CD4-positive, alpha-beta T cell (primary cell): ENCODE data around the gene TXNL4B. TPM values are rescaled to one million over a fixed set of nuclear protein-coding genes. Genes with fewer than 3 reads are reported as not detected.

ENCODE experiments used
- ATAC-seq: fragments of 200-7000 bp; cut with Tn5 transposase; one replicate; pipeline ENCODE4 v1.10.0; 2022; ENCODE audit warnings: mild to moderate bottlenecking; ENCODE audit not compliant: poor library complexity
- CTCF ChIA-PET: fragments of 350-600 bp; sonication (Branson Sonifier 250); formaldehyde crosslinking; loops from one replicate; lab custom pipeline; 2021; ENCODE audit warnings: antibody characterized with exemption, inconsistent platforms; lab: Charles Lee
- POLR2A ChIA-PET: fragments of 350-600 bp; sonication (Branson Sonifier 250); formaldehyde crosslinking; loops from one replicate; lab custom pipeline; 2021; ENCODE audit warnings: antibody characterized with exemption, inconsistent platforms; lab: Charles Lee
- DNase-seq, 14 experiments: peaks; one replicate each; pipeline ENCODE4 v3.0.0-alpha.2; 2013 to 2020; ENCODE audit warnings: mixed read lengths in 2 of 14
- H3K27ac ChIP-seq, 2 donors: one replicate each; pipeline versions ENCODE4 v1.5.1 to v1.7.0; 2013; ENCODE audit warnings: low read length in 2 of 2, low read depth in 1 of 2, mild to moderate bottlenecking in 1 of 2
- H3K27me3 ChIP-seq, 2 experiments: 1 replicate in 1 of 2; 2 replicates in 1 of 2; pipeline versions ENCODE4 v1.6.1 to v1.7.0; 2013; ENCODE audit warnings: low read length in 2 of 2, control low read depth in 1 of 2, mild to moderate bottlenecking in 1 of 2, moderate library complexity in 1 of 2; ENCODE audit not compliant: insufficient read depth in 2 of 2, control insufficient read depth in 1 of 2
- H3K36me3 ChIP-seq: one replicate; pipeline ENCODE4 v1.6.1; 2013; ENCODE audit warnings: low read length, control low read depth; ENCODE audit not compliant: insufficient read depth
- H3K4me1 ChIP-seq: one replicate; pipeline ENCODE4 v1.6.1; 2013; ENCODE audit warnings: low read length, control low read depth; ENCODE audit not compliant: insufficient read depth
- H3K4me3 ChIP-seq: one replicate; pipeline ENCODE4 v1.5.1; 2013; ENCODE audit warnings: mild to moderate bottlenecking, low read length, moderate library complexity
- H3K9me3 ChIP-seq, 2 experiments: 1 replicate in 1 of 2; 2 replicates in 1 of 2; pipeline versions ENCODE4 v1.6.1 to v1.7.0; 2013; ENCODE audit warnings: low read length in 2 of 2, mild to moderate bottlenecking in 2 of 2, control low read depth in 1 of 2, moderate library complexity in 1 of 2; ENCODE audit not compliant: control insufficient read depth in 1 of 2, insufficient read depth in 1 of 2
- H3K27ac Mint-ChIP-seq: one replicate; pipeline ENCODE4 v1.8.0; 2020; ENCODE audit warnings: mixed read lengths
- H3K27me3 Mint-ChIP-seq: one replicate; pipeline ENCODE4 v1.8.0; 2021; ENCODE audit warnings: mixed read lengths
- H3K36me3 Mint-ChIP-seq: one replicate; pipeline ENCODE4 v1.8.0; 2021; ENCODE audit warnings: low read depth, mixed read lengths
- H3K4me1 Mint-ChIP-seq: one replicate; pipeline ENCODE4 v1.8.0; 2021; ENCODE audit warnings: low read depth, mixed read lengths
- H3K4me3 Mint-ChIP-seq: one replicate; pipeline ENCODE4 v1.8.0; 2020; ENCODE audit warnings: mild to moderate bottlenecking, mixed read lengths
- H3K9me3 Mint-ChIP-seq: one replicate; pipeline ENCODE4 v1.8.0; 2020; ENCODE audit warnings: mixed read lengths
- intact Hi-C, 2 experiments: fragments of 100-400 bp; cut with DNase I in 1 of 2; cut with micrococcal nuclease in 1 of 2; formaldehyde crosslinking; loops; one replicate each; pipeline versions ENCODE4 v1.15.1 to v1.9.0; 2023 to 2025; cut with DNase I, micrococcal nuclease
- total RNA-seq, 174 experiments: library from RNA in 2 of 174; stranded (reverse) in 2 of 174; gene quantifications; one replicate each; pipeline ENCODE4 v1.2.3 and lab custom pipeline; 2021 to 2026
- TF ChIP-seq, protein P1 (sequence below): fragments of 200-600 bp; IDR thresholded peaks from one replicate; pipeline ENCODE4 v1.8.0; 2022; ENCODE audit warnings: antibody characterized with exemption, mild to moderate bottlenecking

The TXNL4B gene
- total RNA-seq, 2 experiments from 2014 or later, result 11.5 to 15.0 TPM

DNA sequence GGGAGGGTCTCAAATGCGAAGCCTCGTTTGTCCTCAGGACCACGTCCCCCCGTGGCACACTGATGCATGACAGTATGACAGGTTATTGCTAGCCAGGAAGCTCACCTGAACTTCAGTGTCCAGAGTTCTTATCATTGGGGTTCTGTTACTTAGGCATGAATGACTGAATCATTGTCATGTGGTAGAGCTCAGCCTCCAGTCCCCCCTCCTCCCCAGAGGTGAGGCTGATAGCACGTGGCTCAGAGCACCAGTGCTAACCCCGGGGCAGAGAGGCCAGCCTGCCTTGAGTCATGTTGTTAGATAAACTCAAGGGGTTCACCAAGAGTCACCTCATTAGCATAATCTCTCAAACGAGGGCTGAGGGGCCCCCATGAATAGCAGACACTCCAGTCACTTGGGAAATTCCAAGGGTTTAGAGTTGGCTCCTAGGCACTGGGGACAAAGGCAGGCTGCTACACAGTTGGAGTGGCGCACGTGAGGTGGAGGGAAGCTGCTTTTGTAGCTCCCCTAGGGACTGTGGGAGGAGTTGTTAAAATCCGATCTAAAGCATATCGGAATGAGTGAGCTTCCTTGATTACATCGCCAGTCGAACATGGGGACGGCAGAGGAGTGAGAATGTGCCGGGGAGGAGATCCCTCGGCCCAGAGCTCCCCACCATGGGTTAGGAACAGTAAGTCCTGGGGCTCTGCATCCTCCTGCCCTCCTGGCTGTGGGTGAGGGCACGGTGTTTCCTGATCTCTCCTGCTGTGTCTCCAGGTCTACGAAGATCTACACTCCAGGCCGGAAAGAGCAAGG, 18.4 kb upstream of the TXNL4B start:
- H3K4me1 Mint-ChIP-seq, result no peaks in the 10 kb centered on the region
- no peak for DNase-seq

DNA sequence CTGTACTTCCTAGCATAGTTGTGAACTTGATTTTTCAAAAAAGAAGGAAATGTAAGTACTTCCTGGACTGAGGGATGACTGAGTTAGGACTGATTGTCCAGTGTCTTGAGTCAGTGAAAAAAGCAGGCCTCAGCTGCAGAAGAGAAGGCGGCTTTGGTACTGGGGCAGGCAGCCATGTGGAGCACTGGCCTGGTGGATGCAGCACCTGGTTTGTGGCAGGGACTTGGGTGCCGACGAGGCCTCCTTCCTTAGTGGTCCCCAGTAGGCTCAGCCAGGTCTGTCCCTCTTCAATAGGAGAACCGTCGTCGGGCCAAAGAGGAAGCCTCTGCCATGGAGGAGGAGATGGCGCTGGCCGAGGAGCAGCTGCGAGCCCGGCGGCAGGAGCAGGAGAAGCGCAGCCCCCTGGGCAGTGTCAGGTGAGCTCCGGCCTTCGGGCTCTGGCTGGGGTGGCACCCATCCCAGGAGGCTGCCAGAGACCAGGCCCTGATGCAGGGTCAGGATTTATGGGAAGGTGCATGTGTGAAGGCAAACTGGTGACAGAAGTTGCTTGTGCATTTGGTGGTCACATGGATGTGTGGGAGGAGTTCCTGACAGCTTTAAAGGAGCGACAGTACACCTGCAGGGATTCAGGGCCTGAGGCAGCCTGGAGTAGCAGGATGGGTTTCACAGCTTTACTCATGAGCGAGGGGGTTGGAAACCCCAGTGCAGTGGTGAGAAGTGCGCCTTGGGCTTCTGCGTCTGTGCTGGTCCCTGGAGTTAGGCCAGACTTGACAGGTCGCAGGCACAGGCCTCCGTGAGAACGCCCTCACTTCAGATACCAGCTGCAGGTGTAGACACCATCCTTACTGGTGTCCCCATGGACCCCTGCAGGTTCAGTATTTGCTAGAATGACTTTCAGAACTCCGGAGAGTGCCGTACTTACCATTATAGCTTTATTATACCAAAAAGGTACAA, 17.5 kb upstream of the TXNL4B start:
- H3K4me1 Mint-ChIP-seq, result no peaks in the 10 kb centered on the region
- Histone ChIP-seq H3K27ac (no peak overlapping the region), H3K4me1 (no peaks in the 10 kb centered on the region), H3K36me3 (peaks cover 68% of the 10 kb centered on the region), H3K9me3 (no peaks in the 10 kb centered on the region), H3K4me3 (no peak overlapping the region), H3K27me3 (no peaks in the 10 kb centered on the region)
- CTCF ChIA-PET, result no interaction called here
- H3K27me3 Mint-ChIP-seq, result no peaks in the 10 kb centered on the region
- intact Hi-C loops, result no loop called here
- TF ChIP-seq, protein P1, sequence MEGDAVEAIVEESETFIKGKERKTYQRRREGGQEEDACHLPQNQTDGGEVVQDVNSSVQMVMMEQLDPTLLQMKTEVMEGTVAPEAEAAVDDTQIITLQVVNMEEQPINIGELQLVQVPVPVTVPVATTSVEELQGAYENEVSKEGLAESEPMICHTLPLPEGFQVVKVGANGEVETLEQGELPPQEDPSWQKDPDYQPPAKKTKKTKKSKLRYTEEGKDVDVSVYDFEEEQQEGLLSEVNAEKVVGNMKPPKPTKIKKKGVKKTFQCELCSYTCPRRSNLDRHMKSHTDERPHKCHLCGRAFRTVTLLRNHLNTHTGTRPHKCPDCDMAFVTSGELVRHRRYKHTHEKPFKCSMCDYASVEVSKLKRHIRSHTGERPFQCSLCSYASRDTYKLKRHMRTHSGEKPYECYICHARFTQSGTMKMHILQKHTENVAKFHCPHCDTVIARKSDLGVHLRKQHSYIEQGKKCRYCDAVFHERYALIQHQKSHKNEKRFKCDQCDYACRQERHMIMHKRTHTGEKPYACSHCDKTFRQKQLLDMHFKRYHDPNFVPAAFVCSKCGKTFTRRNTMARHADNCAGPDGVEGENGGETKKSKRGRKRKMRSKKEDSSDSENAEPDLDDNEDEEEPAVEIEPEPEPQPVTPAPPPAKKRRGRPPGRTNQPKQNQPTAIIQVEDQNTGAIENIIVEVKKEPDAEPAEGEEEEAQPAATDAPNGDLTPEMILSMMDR, result no peak
- H3K9me3 Mint-ChIP-seq, result no peaks in the 10 kb centered on the region
- no peak overlapping the region for H3K4me3 Mint-ChIP-seq
- peaks cover 88% of the 10 kb centered on the region for H3K36me3 Mint-ChIP-seq
- H3K27ac Mint-ChIP-seq, result no peak overlapping the region
- DNase-seq, result no peak
- ATAC-seq, result no peak
- POLR2A ChIA-PET, result no interaction called here

More for the DNA sequence above, 18.4 kb upstream of the TXNL4B start:
- no peaks in the 10 kb centered on the region for H3K27me3 Mint-ChIP-seq
- CTCF ChIA-PET, result no interaction called here
- TF ChIP-seq, protein P1, result no peak
- H3K27ac Mint-ChIP-seq, result no peak overlapping the region
- Histone ChIP-seq H3K4me1 (no peaks in the 10 kb centered on the region), H3K27ac (no peak overlapping the region), H3K4me3 (no peak overlapping the region), H3K27me3 (no peaks in the 10 kb centered on the region), H3K36me3 (peaks cover 60% of the 10 kb centered on the region), H3K9me3 (no peaks in the 10 kb centered on the region)
- intact Hi-C loops, result no loop called here
- no peak overlapping the region for H3K4me3 Mint-ChIP-seq
- H3K36me3 Mint-ChIP-seq, result peaks cover 79% of the 10 kb centered on the region
- POLR2A ChIA-PET, result no interaction called here
- ATAC-seq, result no peak
- H3K9me3 Mint-ChIP-seq, result no peaks in the 10 kb centered on the region

DNA sequence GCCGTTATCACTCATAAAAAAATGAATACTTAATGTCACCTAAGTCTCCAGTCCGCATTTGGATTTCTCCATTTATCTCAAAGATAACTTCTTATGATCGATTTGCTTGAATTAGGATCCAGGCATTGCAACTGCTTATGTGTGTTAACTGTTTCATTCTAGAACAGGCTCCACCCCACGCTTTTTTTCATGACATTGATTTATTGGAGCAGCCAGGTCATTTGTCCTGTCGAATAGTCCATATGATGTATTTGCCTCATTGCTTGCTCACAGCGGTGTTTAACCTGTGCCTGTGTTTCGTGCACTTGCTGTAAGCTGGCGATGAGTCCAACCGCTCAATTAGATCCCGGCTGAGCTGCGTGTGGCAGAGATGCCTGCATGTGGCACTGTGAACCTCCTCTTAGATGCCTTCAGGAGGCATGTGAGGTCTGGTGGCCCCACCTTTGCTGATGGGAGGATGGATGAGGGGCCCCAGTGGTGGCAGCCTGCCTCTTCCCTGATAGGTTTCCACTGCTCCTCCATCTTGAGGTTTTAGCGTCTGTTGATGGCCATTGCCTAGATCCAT, 16.6 kb upstream of the TXNL4B start:
- Histone ChIP-seq H3K27me3 (no peaks in the 10 kb centered on the region), H3K4me1 (no peaks in the 10 kb centered on the region), H3K4me3 (no peak overlapping the region), H3K36me3 (peaks cover 77% of the 10 kb centered on the region), H3K27ac (no peak overlapping the region), H3K9me3 (no peaks in the 10 kb centered on the region)
- intact Hi-C loops, result no loop called here
- no peak overlapping the region for H3K27ac Mint-ChIP-seq
- no peak for DNase-seq
- peaks cover 95% of the 10 kb centered on the region for H3K36me3 Mint-ChIP-seq
- no peaks in the 10 kb centered on the region for H3K9me3 Mint-ChIP-seq
- CTCF ChIA-PET, result no interaction called here
- no peak overlapping the region for H3K4me3 Mint-ChIP-seq
- no peak for ATAC-seq
- TF ChIP-seq, protein P1, result no peak
- POLR2A ChIA-PET, result no interaction called here
- H3K27me3 Mint-ChIP-seq, result no peaks in the 10 kb centered on the region
- H3K4me1 Mint-ChIP-seq, result no peaks in the 10 kb centered on the region
